ENCODE measurements around the gene TLR10.
"Not testable (repeated sequence)": the region's sequence is repeated elsewhere in the genome, so short reads cannot be mapped to it uniquely, and the experiment has no call there.

DNA sequence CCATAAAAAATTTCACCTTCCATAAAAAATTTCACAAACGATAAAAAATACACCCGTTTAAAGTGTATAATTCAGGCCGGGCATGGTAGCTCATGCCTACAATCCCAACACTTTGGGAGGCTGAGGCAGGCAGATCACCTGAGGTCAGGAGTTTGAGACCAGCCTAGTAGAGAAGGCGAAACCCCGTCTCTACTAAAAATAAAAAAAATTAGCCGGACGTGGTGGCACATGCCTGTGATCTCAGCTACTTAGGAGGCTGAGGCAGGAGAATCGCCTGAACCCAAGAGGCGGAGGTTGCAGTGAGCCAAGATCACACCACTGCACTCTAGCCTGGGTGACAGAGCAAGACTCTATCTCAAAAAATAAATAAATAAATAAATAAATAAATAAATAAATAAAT lies 23.5 kb upstream of the TLR10 start:
- TF ChIP-seq, protein P1, sequence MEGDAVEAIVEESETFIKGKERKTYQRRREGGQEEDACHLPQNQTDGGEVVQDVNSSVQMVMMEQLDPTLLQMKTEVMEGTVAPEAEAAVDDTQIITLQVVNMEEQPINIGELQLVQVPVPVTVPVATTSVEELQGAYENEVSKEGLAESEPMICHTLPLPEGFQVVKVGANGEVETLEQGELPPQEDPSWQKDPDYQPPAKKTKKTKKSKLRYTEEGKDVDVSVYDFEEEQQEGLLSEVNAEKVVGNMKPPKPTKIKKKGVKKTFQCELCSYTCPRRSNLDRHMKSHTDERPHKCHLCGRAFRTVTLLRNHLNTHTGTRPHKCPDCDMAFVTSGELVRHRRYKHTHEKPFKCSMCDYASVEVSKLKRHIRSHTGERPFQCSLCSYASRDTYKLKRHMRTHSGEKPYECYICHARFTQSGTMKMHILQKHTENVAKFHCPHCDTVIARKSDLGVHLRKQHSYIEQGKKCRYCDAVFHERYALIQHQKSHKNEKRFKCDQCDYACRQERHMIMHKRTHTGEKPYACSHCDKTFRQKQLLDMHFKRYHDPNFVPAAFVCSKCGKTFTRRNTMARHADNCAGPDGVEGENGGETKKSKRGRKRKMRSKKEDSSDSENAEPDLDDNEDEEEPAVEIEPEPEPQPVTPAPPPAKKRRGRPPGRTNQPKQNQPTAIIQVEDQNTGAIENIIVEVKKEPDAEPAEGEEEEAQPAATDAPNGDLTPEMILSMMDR (conservative IDR thresholded peaks at IDR 0.05), result not testable (repeated sequence)
- not testable (repeated sequence) for TF ChIP-seq EZH2 (IDR thresholded peaks at IDR 0.05; ENCODE audit: low read depth)
